ENCODE data around the gene RFX2. TPM values are rescaled to one million over a fixed set of nuclear protein-coding genes. Genes with fewer than 3 reads are reported as not detected.
A peak's percentile ranks its signal among the peaks of the same experiment; 100 is the strongest.

Gene RFX2
- total RNA-seq, 1 donor from 2014 or later: 20.9 TPM

DNA sequence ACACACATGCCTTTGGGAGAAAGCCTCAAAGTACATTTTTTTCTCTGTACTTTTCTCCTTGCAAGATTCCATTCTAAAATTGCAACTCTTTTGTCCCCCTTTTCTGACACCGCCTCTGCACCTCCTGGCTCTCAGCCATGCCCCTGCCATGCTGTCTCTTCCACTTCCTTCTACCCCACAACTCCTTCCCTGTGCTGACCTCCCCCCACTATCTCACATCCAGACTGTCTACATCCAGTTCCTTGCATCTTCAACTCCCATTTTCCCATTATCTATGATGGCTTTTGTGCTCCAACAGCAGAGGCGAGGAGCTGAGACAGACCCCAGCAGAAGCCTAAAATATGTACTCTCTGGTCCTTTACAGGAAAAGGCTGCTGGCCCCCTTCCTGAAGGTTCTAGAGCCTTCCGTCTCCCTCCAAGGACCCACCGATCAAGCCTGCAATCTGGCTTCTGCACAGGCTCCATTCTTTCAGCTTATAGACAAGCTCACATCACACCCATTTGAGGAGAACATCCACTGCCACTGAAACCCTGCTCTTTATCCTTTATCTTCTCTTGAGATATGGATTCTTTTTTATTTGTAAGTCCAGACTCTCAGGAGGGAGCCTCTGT, 50.2 kb downstream of the RFX2 start:
- Histone ChIP-seq H3K27ac (peak overlapping the region; percentile 96), H3K4me3 (no peak overlapping the region), H3K27me3 (ENCODE audit: low read depth) (no peaks in the 10 kb centered on the region), H3K4me1 (peaks cover 94% of the 10 kb centered on the region), H3K9me3 (no peaks in the 10 kb centered on the region), H3K36me3 (no peaks in the 10 kb centered on the region)
- intact Hi-C loops (cut with DNase I): no loop called here
- TF ChIP-seq, protein P1, sequence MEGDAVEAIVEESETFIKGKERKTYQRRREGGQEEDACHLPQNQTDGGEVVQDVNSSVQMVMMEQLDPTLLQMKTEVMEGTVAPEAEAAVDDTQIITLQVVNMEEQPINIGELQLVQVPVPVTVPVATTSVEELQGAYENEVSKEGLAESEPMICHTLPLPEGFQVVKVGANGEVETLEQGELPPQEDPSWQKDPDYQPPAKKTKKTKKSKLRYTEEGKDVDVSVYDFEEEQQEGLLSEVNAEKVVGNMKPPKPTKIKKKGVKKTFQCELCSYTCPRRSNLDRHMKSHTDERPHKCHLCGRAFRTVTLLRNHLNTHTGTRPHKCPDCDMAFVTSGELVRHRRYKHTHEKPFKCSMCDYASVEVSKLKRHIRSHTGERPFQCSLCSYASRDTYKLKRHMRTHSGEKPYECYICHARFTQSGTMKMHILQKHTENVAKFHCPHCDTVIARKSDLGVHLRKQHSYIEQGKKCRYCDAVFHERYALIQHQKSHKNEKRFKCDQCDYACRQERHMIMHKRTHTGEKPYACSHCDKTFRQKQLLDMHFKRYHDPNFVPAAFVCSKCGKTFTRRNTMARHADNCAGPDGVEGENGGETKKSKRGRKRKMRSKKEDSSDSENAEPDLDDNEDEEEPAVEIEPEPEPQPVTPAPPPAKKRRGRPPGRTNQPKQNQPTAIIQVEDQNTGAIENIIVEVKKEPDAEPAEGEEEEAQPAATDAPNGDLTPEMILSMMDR (IDR thresholded peaks at IDR 0.05): no peak
- DNase-seq (no peak), ATAC-seq (no peak)

DNA sequence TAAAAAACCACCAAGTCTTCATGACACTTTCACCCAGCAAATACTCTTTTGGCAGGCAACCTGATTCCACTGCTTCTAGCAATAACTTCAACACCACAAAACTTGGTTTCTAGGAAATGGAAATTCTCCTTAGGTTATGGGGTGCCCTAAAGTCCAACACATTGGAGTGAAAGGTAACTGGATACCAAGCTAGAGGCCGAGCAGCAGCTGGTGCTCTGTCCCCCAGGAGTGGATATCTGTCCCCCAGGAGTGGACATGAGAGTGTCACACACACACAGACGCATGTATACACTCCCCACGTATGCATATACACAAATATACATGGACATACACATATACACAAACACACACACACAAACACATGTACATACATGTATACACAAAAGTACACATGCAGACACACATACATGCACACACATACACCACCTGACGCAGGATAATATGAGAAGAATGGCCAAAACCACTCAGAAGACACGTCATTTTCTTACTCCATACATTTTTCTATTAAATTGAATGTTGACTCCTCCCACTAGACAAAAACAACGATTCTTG, 50.8 kb downstream of the RFX2 start:
- Histone ChIP-seq H3K4me3 (no peak overlapping the region), H3K9me3 (no peaks in the 10 kb centered on the region), H3K4me1 (peaks cover 88% of the 10 kb centered on the region), H3K27me3 (ENCODE audit: low read depth) (no peaks in the 10 kb centered on the region), H3K27ac (peak overlapping the region; percentile 96), H3K36me3 (no peaks in the 10 kb centered on the region)
- no peak for ATAC-seq
- DNase-seq: no peak
- TF ChIP-seq, protein P1 (IDR thresholded peaks at IDR 0.05): no peak
- intact Hi-C loops (cut with DNase I): no loop called here

DNA sequence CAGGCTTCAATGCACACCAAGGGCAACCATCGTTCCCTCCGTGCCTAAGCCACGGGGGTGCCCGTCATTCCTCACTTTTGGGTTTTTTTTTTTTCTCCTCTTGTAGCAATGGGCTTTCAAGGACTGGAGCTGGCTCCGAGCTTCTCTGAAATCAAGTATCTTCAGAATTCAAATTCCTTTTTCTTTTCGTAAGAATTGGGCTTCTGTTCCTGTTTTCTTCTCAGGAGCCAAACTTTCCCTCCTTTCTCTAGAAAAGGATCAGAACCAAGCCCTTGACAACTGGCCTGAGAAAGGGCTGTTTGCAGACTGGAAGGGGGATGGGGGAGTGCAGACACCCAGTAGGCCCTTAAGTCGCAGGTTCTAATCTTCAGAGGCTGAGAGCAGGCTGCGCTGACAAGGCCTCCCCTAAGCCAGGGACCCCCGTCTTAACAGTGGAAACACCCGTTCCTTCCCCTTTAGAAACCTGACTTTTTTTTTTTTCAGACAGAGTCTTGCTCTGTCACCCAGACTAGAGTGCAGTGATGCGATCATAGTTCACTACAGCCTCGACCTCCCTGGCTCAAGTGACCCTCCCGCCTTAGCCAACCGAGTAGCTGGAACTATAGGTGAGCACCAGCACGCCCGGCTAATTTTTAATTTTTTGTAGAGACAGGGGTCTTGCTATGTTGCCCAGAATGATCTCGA, 51.6 kb downstream of the RFX2 start:
- H3K36me3 ChIP-seq: no peaks in the 10 kb centered on the region
- DNase-seq: no peak
- intact Hi-C loops (cut with DNase I): no loop called here

DNA sequence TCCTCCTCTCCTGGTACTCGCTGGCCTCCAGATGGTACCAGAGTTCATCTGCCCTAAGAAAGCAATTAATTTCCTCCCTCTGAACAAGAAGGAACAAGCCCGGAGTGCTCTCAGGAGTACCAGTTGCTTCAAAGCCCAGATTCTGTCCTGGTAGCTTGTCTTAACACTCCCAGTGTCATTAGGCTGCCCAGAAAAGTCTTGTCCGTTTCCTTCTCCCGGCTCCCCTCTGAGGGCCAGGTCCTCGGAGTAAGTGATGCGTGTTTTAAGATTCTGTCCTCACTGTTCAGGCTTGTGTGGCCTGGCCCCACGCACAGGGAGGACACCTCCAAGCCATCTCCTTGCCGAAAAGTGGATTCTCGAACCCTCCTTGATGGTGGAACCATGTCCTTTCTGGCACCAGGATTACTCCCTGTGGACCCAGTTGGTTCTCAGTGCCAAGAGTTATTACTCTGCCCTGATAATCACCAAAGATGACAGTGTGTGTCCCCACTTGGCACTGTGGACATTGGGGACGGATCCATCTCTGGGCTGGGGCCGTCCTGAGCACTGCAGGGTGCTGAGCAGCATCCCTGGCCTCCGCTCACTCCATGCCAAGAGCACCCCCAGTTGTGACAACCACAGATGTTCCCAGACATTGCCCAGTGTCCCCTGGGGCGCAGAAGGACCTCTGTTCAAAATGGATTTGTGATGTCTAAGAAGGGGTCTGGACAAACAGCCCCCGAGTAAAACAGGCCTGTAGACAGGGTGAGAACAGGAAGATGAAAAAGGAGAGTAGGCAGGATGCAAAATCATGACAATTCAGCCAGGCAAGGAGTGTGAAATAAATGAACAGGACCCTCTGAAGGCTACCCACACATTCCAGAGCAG, 52.4 kb downstream of the RFX2 start:
- intact Hi-C loops (cut with DNase I): no loop called here
- H3K36me3 ChIP-seq: no peaks in the 10 kb centered on the region
- H3K4me1 ChIP-seq: peaks cover 72% of the 10 kb centered on the region
- no peak overlapping the region for H3K4me3 ChIP-seq
- DNase-seq: no peak
- H3K27me3 ChIP-seq (ENCODE audit: low read depth): no peaks in the 10 kb centered on the region
- H3K27ac ChIP-seq: peak overlapping the region; percentile 94
- no peaks in the 10 kb centered on the region for H3K9me3 ChIP-seq
- TF ChIP-seq, protein P1 (IDR thresholded peaks at IDR 0.05): no peak
- no peak for ATAC-seq

More for the DNA sequence above, 51.6 kb downstream of the RFX2 start:
- Histone ChIP-seq H3K4me1 (peaks cover 79% of the 10 kb centered on the region), H3K27ac (peak overlapping the region; percentile 94), H3K9me3 (no peaks in the 10 kb centered on the region), H3K27me3 (ENCODE audit: low read depth) (no peaks in the 10 kb centered on the region), H3K4me3 (no peak overlapping the region)
- TF ChIP-seq, protein P1 (IDR thresholded peaks at IDR 0.05): no peak
- ATAC-seq: no peak

Measured in lower lobe of right lung (tissue), 2 donors.